CD4-positive, alpha-beta T cell treated with Interleukin-2 at 100 ng/mL for 4 hours (primary cell): ENCODE data around the gene FBXO31.
A peak's percentile ranks its signal among the peaks of the same experiment; 100 is the strongest.

ENCODE experiments used
- DNase-seq: peaks from one replicate; pipeline ENCODE4 v3.0.0-alpha.2; 2020; ENCODE audit warnings: low spot score

The FBXO31 gene

GRCh38 chr16:87309620-87310525 lies 73.7 kb downstream of the FBXO31 start:
- DNase-seq: no peak

GRCh38 chr16:87308826-87309225 lies 74.8 kb downstream of the FBXO31 start:
- no peak for DNase-seq

- no peak for DNase-seq
Measured at GRCh38 chr16:87306516-87306915, 77.1 kb downstream of the FBXO31 start.

- no peak for DNase-seq
Measured at GRCh38 chr16:87305505-87306391, 77.8 kb downstream of the FBXO31 start.

- no peak for DNase-seq
Measured at GRCh38 chr16:87304951-87305350, 78.6 kb downstream of the FBXO31 start.

GRCh38 chr16:87303962-87304521 lies 79.5 kb downstream of the FBXO31 start:
- DNase-seq: no peak

GRCh38 chr16:87303431-87303930 lies 80.1 kb downstream of the FBXO31 start:
- no peak for DNase-seq

- no peak for DNase-seq
Measured at GRCh38 chr16:87298857-87299465, 84.6 kb downstream of the FBXO31 start.

GRCh38 chr16:87297918-87298631 lies 85.5 kb downstream of the FBXO31 start:
- peak; percentile 33 for DNase-seq

- no peak for DNase-seq
Measured at GRCh38 chr16:87297407-87297806, 86.2 kb downstream of the FBXO31 start.

- DNase-seq: no peak
Measured at GRCh38 chr16:87295661-87296531, 87.7 kb downstream of the FBXO31 start.

- DNase-seq: no peak
Measured at GRCh38 chr16:87295259-87295658, 88.3 kb downstream of the FBXO31 start.

GRCh38 chr16:87293990-87294389 lies 89.6 kb downstream of the FBXO31 start:
- DNase-seq: no peak

GRCh38 chr16:87291944-87292343 lies 91.6 kb downstream of the FBXO31 start:
- no peak for DNase-seq

- no peak for DNase-seq
Measured at GRCh38 chr16:87288753-87289362, 94.7 kb downstream of the FBXO31 start.

- no peak for DNase-seq
Measured at GRCh38 chr16:87286839-87287626, 96.5 kb downstream of the FBXO31 start.

GRCh38 chr16:87284183-87284582 lies 99.4 kb downstream of the FBXO31 start:
- DNase-seq: no peak

GRCh38 chr16:87279094-87279658 lies 104.4 kb downstream of the FBXO31 start:
- no peak for DNase-seq
